Activated T-cell treated with anti-CD3 and anti-CD28 coated beads, Interleukin-2, amount 50 U/mL, for 72 hours (primary cell): Measurements from ENCODE around the gene OCRL. TPM values are rescaled to one million over a fixed set of nuclear protein-coding genes. Genes with fewer than 3 reads are reported as not detected.

Source experiments
- ATAC-seq, 2 donors: fragments of 150-1000 bp; cut with Tn5 transposase; replicated peaks in 1 of 2; 2 replicates each; pipeline ENCODE4 v1.10.0; 2021; ENCODE audit warnings: moderate library complexity in 2 of 2, mild to moderate bottlenecking in 1 of 2
- DNase-seq, 2 donors: peaks; one replicate each; pipeline ENCODE4 v3.0.0; 2021 to 2022; ENCODE audit warnings: mixed read lengths in 1 of 2
- H3K27ac Mint-ChIP-seq: one replicate; pipeline ENCODE4 v1.8.0; 2022; ENCODE audit warnings: mild to moderate bottlenecking, moderate library complexity, mixed read lengths
- H3K27me3 Mint-ChIP-seq: one replicate; pipeline ENCODE4 v1.8.0; 2022; ENCODE audit warnings: low read depth, mixed read lengths
- H3K36me3 Mint-ChIP-seq, 2 donors: one replicate each; pipeline ENCODE4 v1.8.0; 2022; ENCODE audit warnings: mixed read lengths in 2 of 2, mild to moderate bottlenecking in 1 of 2; ENCODE audit not compliant: insufficient read depth in 2 of 2
- H3K4me1 Mint-ChIP-seq: one replicate; pipeline ENCODE4 v1.8.0; 2022; ENCODE audit warnings: low read depth, mixed read lengths
- H3K4me3 Mint-ChIP-seq, 2 donors: one replicate each; pipeline ENCODE4 v1.8.0; 2022; ENCODE audit warnings: mild to moderate bottlenecking in 2 of 2, mixed read lengths in 2 of 2, moderate library complexity in 2 of 2
- H3K9me3 Mint-ChIP-seq, 2 donors: one replicate each; pipeline ENCODE4 v1.8.0; 2022; ENCODE audit warnings: mixed read lengths in 2 of 2
- total RNA-seq, 2 donors: library from RNA; stranded (reverse); gene quantifications; one replicate each; pipeline ENCODE4 v1.2.3, GENCODE V29; 2022

The OCRL gene
- total RNA-seq, 2 donors from 2014 or later = 3.1 to 4.7 TPM

DNA sequence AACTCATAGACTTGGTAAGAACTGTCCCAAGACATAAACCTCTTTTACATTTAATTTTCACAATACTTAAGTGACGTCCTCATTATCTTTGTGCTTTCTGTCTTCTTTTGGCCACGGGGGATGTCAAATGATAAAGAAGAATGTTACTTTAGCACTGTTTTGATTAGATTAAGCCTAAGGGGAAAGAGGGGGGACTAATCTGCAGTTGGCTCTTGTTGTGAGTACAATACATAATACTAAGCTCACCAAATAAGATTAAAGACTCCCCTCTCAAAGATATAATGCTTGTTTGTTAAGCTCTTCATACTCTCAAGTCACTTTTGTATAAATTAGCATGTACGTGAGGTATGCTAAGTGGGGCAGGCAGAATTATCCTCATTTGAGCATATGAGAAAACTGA, 36.5 kb downstream of the OCRL start:
- H3K4me1 Mint-ChIP-seq = no peaks in the 10 kb centered on the region
- no peak overlapping the region for H3K4me3 Mint-ChIP-seq
- DNase-seq (no peak), ATAC-seq (no peak)
- no peak overlapping the region for H3K27ac Mint-ChIP-seq
- H3K36me3 Mint-ChIP-seq = no peaks in the 10 kb centered on the region
- H3K9me3 Mint-ChIP-seq = no peaks in the 10 kb centered on the region
- peaks cover 23% of the 10 kb centered on the region for H3K27me3 Mint-ChIP-seq

DNA sequence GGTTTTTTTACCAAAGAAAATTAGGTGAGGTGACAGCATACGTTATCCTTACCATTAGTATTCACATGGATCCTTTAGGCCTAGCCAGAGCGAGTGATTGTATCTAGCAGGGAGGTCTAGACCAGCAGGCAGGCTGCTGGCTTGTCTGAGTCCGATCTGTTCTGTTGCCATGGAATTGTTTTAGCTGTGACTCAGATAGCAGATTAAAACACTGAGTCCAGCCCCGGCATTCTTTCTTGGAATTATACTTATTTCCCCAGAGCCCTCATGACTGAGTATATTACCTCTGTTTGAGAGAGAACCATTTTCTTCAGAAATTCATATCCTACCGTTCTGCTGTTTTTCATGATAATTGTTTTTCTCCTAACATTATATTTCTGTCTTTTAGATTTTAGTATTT, 37.4 kb downstream of the OCRL start:
- Mint-ChIP-seq H3K4me3 (no peak overlapping the region), H3K27ac (no peak overlapping the region), H3K4me1 (no peaks in the 10 kb centered on the region), H3K9me3 (no peaks in the 10 kb centered on the region), H3K36me3 (no peaks in the 10 kb centered on the region), H3K27me3 (peaks cover 23% of the 10 kb centered on the region)
- DNase-seq (no peak), ATAC-seq (no peak)

DNA sequence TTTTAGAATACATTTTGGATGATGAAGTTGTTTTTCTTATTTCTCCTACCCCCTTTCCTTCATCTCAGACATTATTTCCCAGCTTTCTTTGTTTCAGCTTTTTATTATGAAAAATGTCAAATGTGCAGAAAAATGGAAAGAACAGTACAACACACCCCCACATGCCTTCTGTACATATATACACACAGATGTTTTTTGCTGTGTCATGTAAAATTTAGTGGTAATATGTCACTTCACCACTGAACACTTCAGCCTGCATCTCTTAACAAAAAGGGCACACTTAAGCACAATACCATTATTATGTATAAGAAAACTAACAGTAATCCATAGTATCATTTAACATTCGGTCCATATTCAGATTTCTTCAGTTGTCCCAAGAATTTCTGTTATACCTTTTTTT, 37.8 kb downstream of the OCRL start:
- peaks cover 23% of the 10 kb centered on the region for H3K27me3 Mint-ChIP-seq
- DNase-seq (no peak), ATAC-seq (no peak)
- H3K36me3 Mint-ChIP-seq = no peaks in the 10 kb centered on the region
- H3K4me1 Mint-ChIP-seq = no peaks in the 10 kb centered on the region
- H3K9me3 Mint-ChIP-seq = no peaks in the 10 kb centered on the region
- no peak overlapping the region for H3K4me3 Mint-ChIP-seq
- H3K27ac Mint-ChIP-seq = no peak overlapping the region

DNA sequence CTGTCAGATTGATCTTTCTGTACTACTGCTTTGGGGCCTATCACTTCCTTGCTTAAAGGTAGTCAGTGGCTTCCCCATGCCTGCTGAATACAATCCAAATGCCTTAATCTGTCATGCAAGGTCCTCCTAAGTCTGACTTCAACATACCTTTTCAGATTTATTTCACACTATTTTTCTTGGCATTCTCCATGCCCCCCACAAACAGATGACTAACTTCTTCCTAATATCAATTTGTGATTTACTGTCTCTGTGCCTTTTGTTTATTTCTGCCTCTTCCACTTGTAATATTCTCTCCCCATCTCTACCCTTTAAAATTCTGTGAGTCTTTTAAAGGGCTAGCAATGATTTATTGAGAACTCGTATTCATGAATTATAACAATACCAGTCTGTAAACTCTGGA, 41.8 kb downstream of the OCRL start:
- no peak for DNase-seq
- H3K27ac Mint-ChIP-seq = no peak overlapping the region
- H3K4me3 Mint-ChIP-seq = no peak overlapping the region
- peaks cover 8% of the 10 kb centered on the region for H3K27me3 Mint-ChIP-seq
- H3K36me3 Mint-ChIP-seq = no peaks in the 10 kb centered on the region
- no peak for ATAC-seq
- H3K4me1 Mint-ChIP-seq = no peaks in the 10 kb centered on the region
- no peaks in the 10 kb centered on the region for H3K9me3 Mint-ChIP-seq

DNA sequence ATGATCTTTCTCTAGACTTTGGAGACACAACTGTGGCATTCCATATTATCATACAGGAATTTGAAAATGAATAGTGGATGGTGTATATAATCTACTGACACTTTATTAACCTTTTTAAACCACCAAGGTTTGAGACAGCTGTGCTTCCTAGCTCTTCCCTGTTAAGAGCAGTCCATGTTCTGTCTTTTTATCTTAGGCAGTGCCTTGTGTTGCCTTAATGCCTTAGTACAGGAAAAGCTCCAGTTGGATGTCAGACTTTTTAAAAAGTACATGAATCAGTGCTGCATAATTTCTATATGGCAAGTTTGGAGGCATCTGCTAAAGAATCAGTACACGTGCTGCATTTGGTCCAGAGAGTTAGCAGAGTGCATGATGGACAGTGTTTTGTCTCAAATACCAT, 45.1 kb downstream of the OCRL start:
- Mint-ChIP-seq H3K4me1 (no peaks in the 10 kb centered on the region), H3K9me3 (no peaks in the 10 kb centered on the region), H3K27ac (no peak overlapping the region), H3K4me3 (no peak overlapping the region), H3K27me3 (peaks cover 8% of the 10 kb centered on the region), H3K36me3 (no peaks in the 10 kb centered on the region)
- DNase-seq = no peak
- ATAC-seq = no peak

DNA sequence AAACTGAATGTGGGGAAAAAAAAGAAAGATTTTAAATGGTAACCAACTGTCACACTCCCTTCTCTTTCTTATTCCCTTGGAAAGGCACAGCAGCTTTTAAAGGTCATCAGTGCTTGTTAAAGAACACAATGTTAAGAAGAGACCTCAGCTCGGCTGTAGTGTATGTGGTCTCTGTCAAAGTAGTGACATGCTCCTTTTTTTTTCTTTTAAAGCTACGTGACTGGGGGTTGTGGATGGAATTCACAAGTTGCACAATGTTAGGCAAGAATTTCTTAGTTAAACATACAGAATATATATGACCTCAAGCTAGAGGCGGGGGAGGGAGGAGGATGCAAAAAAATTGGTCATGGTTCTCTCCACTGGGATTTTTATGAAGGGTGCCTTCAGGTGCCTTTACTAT, 45.6 kb downstream of the OCRL start:
- H3K4me1 Mint-ChIP-seq = no peaks in the 10 kb centered on the region
- no peak for DNase-seq
- H3K36me3 Mint-ChIP-seq = no peaks in the 10 kb centered on the region
- ATAC-seq = no peak
- H3K27me3 Mint-ChIP-seq = peaks cover 8% of the 10 kb centered on the region
- no peak overlapping the region for H3K27ac Mint-ChIP-seq
- no peaks in the 10 kb centered on the region for H3K9me3 Mint-ChIP-seq
- no peak overlapping the region for H3K4me3 Mint-ChIP-seq

DNA sequence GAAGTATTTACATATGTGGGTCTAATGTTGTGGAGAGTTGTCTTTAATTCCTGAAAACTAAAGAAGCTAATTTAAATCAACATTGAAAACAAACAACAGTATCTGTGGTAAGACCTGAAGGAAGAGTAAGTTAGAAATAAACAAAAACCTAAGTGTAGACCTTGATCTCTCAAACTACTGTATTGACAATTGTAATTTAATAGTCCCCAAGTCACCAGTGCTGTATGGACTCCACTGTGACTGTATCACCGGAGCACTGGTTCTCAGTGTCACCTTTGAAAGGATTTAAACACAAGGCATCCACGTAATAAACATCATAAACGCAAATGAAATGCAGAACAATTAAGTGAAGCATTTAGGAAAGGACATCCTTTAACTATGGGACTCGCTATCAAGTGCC, 46.4 kb downstream of the OCRL start:
- peaks cover 8% of the 10 kb centered on the region for H3K27me3 Mint-ChIP-seq
- ATAC-seq (no peak), DNase-seq (no peak)
- no peak overlapping the region for H3K4me3 Mint-ChIP-seq
- H3K36me3 Mint-ChIP-seq = no peaks in the 10 kb centered on the region
- H3K9me3 Mint-ChIP-seq = no peaks in the 10 kb centered on the region
- no peaks in the 10 kb centered on the region for H3K4me1 Mint-ChIP-seq
- H3K27ac Mint-ChIP-seq = no peak overlapping the region

DNA sequence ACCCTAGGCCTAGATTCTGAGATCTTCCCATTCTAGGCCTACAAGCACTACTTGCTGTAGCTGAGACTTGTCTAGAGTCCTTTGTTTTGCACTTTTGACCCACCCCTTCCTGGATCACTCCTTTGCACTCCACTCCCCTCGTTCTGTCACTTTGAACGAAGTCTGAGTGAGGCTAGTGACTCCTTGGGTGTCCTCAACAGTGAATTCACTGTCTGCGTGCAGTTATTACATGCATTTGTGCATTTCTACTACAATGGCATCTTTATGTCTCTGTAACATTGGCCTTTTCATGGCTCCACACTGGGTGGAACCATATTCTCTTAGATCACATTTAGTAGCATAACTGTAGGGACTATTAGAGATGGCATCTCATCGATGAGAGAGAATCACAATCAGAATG, 50.5 kb downstream of the OCRL start:
- H3K9me3 Mint-ChIP-seq = no peaks in the 10 kb centered on the region
- H3K4me1 Mint-ChIP-seq = no peaks in the 10 kb centered on the region
- no peak for ATAC-seq
- DNase-seq = no peak
- H3K4me3 Mint-ChIP-seq = no peak overlapping the region
- H3K27me3 Mint-ChIP-seq = peaks cover 8% of the 10 kb centered on the region
- H3K36me3 Mint-ChIP-seq = no peaks in the 10 kb centered on the region
- no peak overlapping the region for H3K27ac Mint-ChIP-seq

DNA sequence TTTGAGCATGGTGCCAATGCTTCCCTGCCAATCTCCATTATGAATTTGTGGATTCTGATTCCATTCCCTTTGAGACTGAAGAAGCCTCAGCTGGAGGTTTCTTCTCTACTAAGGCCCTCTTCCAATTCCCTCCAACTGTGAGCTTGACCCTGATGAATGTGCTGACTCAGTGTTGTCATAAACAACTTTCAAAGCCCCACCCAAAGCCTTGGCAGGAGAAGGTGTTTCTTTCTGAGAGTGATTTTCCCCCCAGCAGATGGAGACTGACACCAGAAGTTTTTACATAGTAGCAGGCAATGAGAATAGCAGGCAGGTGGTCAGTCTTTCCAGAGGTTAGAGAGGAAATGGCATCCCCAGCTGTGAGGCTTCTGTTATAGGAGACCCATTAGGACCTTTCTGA, 53.1 kb downstream of the OCRL start:
- Mint-ChIP-seq H3K9me3 (no peaks in the 10 kb centered on the region), H3K27me3 (peaks cover 6% of the 10 kb centered on the region), H3K27ac (no peak overlapping the region), H3K4me1 (no peaks in the 10 kb centered on the region), H3K36me3 (no peaks in the 10 kb centered on the region), H3K4me3 (no peak overlapping the region)
- DNase-seq = no peak
- no peak for ATAC-seq

DNA sequence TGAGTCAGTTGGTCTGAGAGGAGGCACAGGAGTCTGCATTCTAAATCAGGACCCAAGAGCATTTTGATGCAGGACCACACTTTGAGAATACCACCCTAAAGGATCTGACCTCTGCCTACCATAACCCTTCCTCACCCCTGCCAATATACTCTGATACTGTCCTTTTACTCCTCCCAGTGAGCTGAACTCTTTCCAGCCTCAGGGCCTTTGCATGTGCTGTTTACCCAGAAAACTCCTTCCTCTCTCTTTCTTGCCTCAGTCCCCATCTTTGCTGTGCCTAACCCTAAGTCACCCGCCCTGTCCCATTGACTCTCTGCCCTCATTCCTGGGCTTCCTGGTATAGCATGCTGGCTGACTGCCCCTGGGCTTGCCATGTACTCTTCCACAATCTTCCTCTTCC, 54.7 kb downstream of the OCRL start:
- DNase-seq = no peak
- no peak overlapping the region for H3K27ac Mint-ChIP-seq

DNA sequence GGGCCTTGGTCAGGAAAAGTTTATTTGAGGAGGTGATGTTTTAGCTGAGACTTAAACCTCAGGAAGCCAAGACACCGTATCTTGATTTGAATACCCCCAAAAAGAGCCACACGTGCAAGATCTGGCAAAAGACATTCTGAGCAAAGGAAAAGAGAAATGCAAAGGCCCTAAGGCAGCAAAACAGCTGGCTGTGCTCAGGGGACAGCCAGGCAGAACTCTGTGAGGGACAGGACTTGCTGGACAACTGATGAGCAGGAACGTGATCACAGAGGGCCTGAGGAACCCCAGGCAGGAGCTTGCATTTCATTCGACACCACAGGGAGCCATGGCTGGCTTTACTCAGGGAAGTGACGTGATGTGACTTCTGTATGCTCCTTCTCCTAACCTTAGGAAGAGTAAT, 56.0 kb downstream of the OCRL start:
- Mint-ChIP-seq H3K27ac (no peak overlapping the region), H3K4me3 (no peak overlapping the region), H3K9me3 (no peaks in the 10 kb centered on the region), H3K27me3 (peaks cover 18% of the 10 kb centered on the region), H3K36me3 (no peaks in the 10 kb centered on the region), H3K4me1 (no peaks in the 10 kb centered on the region)
- ATAC-seq (no peak), DNase-seq (no peak)

More for the DNA sequence above, 54.7 kb downstream of the OCRL start:
- H3K27me3 Mint-ChIP-seq = peaks cover 10% of the 10 kb centered on the region
- no peak overlapping the region for H3K4me3 Mint-ChIP-seq
- no peaks in the 10 kb centered on the region for H3K36me3 Mint-ChIP-seq
- no peaks in the 10 kb centered on the region for H3K4me1 Mint-ChIP-seq
- no peak for ATAC-seq
- no peaks in the 10 kb centered on the region for H3K9me3 Mint-ChIP-seq

DNA sequence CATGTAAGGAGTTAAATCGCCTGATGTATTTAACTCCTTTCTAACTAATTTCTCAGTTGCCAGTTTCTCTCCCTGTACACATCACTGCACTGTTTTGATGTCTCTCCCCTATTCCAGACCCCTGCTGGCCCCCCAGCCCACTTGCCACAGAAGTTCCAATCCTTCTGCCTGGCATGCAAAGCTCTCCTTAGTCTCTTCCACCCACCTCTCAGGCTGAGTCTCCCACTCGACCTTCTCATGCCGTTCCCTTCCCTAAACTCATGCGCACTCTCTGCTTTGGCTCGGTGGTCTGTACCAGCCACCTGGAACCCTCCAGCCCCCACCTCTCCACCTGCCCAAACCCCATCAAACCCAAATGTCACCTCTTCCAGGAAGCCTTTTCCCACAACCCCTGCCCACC, 57.8 kb downstream of the OCRL start:
- ATAC-seq (no peak), DNase-seq (no peak)
- Mint-ChIP-seq H3K4me1 (peaks cover 6% of the 10 kb centered on the region), H3K27me3 (peaks cover 29% of the 10 kb centered on the region), H3K27ac (no peak overlapping the region), H3K4me3 (no peak overlapping the region), H3K36me3 (no peaks in the 10 kb centered on the region), H3K9me3 (no peaks in the 10 kb centered on the region)

DNA sequence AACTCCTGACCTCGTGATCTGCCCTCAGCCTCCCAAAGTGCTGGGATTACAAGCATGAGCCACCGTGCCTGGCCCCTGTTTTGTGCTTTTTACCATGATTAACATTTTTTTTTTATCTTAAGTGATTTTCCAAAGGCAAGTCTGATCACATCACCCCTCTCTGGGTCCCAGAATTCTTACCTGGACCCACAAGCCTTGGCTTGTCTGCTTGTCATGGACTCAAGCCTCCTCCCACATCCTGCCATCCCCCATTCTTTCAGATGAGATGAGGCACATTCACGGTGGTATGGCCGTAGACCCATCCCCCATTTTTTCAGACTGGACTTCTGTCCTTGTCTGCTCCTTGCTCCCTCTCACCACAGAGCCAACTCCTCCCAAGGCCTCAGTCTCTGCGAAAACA, 59.4 kb downstream of the OCRL start:
- no peak overlapping the region for H3K27ac Mint-ChIP-seq
- peaks cover 13% of the 10 kb centered on the region for H3K4me1 Mint-ChIP-seq
- H3K27me3 Mint-ChIP-seq = peaks cover 31% of the 10 kb centered on the region
- no peaks in the 10 kb centered on the region for H3K9me3 Mint-ChIP-seq
- ATAC-seq = no peak
- DNase-seq = no peak
- H3K4me3 Mint-ChIP-seq = no peak overlapping the region
- no peaks in the 10 kb centered on the region for H3K36me3 Mint-ChIP-seq

DNA sequence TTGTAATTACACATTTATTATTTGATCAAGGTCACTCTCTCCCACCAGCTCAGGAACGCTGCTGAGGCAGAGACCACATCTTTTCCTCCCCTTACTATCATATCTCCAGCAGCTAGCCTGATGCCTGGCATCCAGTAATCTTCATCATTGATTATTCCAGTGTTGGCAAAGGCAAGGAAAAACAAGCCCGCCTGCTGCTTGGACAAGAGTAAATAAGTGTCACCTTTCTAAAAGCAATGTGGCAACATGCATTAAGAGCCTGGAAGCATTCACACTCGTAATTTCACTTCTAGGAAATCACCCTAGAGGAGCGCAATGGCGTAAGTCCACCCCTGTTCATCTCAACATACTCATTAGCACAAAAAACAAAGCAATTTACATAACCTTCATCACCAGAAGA, 59.9 kb downstream of the OCRL start:
- no peak overlapping the region for H3K27ac Mint-ChIP-seq

More for the DNA sequence above, 59.9 kb downstream of the OCRL start:
- Mint-ChIP-seq H3K4me3 (no peak overlapping the region), H3K36me3 (no peaks in the 10 kb centered on the region), H3K9me3 (no peaks in the 10 kb centered on the region), H3K27me3 (peaks cover 31% of the 10 kb centered on the region), H3K4me1 (peaks cover 13% of the 10 kb centered on the region)
- no peak for ATAC-seq
- DNase-seq = no peak
